Activated CD8-positive, alpha-beta memory T cell treated with anti-CD3 and anti-CD28 coated beads, Interleukin-2, amount 50 U/mL, for 1 hour (primary cell): ENCODE data around the gene EIPR1.
"Not testable (repeated sequence)": the region's sequence is repeated elsewhere in the genome, so short reads cannot be mapped to it uniquely, and the experiment has no call there.

Experiments
- DNase-seq: peaks from one replicate; pipeline ENCODE4 v3.0.0-alpha.2; 2020; ENCODE audit errors: extremely low read depth

The EIPR1 gene

DNA sequence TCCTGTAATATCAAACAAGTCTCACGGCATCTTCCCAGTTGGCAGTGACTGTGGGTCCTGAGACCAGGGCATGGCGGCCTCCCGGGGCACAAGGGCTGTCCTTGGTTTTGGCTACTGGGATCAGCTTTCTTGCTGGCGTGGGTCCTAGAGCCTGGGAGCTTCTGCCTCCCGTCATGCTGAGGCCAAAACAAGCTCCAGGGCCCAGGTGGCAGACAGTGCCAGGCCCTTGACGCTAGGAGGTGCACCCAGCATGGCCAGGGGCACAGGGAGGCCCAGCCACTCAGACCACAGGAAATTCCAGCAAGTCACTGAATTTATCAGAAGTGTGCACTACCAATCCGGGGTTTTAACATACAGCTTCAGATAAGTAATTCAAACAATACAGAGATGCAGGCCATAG lies 184.7 kb downstream of the EIPR1 start:
- DNase-seq: no peak

DNA sequence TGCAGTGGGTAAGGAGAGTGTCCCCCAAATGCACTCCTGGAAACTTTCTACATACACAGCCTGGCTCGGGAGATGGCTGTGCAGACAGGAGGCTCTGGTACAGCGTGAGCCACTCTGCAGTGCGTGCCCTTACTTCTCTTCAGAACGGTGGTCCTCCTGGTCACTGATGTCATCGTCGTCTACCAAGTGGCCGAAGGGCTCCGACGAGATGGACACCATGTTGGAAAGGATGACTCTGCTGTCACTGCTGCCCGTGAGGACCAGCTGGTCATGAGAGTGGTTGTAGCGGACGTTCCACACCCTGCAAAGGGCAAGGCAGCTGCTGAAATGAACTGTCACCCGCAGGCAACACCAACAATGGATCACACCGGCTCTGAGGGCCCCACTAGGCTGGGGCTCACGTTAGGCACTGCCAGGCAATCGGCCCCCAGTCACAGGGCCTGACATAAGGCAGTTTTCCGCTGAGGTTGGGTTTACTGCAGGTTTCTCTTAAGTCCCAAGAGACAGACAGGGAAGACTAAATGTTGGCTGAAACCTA lies 185.3 kb downstream of the EIPR1 start:
- no peak for DNase-seq

DNA sequence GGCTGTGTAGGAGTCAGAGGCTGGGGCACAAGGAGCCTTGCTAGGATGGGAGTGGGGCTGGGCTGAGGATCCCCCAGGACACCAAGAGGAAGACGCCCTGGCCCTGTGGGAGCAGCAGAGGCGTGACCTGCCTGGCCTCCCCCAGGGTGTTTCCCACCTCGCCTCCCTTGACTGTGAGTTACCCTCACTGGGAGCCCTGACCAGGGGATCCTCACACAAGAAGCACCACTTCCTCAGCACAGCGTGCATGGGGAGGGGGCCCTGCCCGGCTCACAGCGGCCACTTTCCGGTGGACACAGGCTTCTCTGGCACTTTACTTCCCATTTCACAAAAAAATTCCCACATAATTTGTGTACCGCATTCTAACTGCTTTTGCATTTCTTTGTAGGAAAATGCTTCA lies 187.7 kb downstream of the EIPR1 start:
- DNase-seq: no peak

DNA sequence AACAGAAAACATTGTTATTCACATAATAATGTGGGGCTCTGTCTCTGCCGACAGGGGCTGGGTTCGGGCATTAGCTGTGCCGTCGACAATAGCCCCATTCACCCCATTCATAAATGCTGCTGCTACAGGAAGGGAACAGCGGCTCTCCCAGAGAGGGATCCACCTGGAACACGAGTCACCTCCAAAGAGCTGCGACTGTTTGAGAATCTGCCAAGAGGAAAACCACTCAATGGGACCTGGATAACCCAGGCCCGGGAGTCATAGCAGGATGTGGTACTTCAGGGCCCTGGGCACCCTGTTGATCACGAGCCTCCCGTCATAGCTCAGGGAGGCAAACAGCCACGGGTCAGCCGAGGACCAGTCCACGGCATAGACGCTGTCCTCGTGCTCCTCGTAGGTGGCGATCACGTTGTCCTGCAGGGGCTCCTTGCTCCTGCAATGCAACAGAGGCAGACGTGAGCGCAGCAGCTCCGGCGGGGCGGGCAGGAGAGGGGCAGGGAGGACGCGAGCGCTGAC lies 188.5 kb downstream of the EIPR1 start:
- DNase-seq: no peak

DNA sequence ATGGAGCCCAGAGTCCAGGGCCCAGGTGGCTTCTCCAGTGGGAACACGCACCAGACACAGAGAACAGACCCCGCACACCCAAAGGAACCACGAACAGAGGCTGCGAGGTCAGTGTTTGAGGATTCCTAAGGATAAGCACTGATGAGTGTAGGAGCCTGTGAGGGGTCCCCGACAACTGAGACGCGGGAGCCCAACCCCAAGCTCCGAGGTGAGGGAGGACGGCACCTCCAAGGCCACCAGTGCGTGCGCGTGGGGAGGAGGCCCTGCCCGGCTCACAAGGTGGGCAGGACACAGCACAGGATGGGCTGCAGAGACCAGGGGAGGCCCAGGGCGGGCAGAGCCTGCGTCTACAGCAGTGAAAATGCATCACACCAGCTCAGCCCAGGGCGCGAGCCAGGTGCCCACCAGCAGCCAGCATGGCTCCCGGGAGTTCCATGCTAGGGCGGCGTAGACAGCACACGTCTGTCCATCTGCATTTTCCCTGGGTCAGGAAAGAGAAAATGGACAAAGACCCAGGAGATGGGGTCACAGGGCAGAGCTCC lies 189.1 kb downstream of the EIPR1 start:
- DNase-seq: no peak

DNA sequence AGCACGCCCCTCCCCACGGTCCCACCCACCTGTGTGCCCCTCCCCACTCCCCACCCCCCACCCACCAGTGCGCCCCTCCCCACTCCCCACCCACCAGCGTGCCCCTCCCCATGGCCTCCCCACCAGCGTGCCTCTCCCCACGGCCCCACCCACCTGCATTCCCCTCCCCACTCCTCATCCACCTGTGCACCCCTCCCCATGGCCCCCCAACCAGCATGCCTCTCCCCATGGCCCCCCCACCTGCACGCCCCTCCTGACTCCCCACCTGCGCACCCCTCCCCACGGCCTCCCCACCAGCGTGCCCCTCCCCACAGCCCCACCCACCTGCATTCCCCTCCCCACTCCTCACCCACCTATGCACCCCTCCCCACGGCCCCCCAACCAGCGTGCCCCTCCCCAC lies 190.2 kb downstream of the EIPR1 start:
- DNase-seq: no peak

DNA sequence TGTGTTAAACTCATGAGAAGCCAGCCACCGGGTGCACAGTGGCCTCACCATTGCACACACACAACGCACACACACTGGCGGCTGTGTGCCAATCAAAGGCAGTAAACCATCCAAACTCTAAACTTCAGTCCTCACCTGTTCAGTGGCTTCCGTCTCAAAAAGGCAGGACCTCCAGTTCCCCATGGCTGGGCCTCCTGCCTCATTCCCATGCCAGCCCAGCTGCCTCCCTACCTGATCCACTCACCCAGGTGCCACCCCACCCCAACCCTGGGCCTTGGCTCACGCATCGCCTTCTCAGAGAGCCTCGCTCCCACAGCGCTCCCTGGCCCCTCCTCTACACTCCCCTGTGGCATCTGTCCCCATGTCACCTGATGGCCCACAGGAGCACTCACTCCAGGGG lies 190.9 kb downstream of the EIPR1 start:
- DNase-seq: no peak

DNA sequence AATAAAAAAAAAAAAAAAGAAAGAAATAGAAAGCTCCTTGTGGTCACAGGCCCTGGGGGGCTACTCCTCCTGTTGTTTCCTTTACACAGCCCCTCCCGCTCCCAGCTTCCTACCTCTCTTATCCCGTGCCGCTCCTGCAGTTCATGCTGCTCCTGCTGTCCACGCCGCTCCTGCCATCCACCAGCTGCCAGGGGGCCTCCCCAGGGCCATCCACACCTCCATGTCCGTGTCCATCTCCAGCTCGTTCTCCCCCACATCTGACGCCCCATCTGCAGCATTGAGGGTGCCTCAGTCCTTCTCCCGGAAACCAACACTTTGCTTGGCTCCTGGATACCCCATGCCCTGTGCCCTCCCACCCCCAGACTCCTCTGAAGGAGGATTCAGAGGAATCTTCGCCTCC lies 191.7 kb downstream of the EIPR1 start:
- no peak for DNase-seq

DNA sequence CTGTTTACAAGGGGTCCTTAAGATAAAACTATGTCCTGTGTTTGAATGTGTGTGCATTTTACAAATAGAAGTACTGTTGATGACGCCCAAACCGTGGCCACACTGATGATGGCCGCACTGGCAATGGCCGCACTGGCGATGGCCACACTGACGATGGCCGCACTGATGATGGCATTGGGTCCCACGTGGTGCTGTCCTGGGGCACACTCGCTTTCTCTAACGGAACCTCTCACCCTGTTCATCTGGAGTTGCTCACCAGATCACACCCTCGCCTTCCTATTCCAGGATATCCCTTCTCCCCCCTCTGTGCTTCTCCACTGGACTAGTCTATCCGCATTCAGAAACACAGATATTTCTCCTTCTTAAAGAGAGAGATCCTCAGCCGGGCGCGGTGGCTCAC lies 192.4 kb downstream of the EIPR1 start:
- no peak for DNase-seq

DNA sequence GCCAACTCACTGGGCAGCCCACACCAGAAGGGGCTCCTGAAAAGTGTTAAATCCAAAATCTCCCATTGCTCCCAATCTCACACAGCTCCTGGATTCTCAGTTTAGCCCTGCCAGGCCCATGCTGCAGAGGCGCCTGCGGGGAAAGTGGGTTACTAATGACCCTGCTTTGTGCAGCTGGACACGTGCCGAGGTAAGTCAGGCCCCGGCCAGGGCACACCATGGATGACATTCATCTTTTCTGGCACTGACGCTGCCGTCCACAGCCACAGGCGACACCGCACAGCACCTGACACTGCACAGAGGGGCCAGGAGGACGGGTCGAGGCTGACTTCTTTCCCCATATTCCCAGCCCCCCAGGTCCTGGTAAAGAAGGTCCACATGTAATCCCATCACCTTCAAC lies 193.5 kb downstream of the EIPR1 start:
- DNase-seq: no peak

DNA sequence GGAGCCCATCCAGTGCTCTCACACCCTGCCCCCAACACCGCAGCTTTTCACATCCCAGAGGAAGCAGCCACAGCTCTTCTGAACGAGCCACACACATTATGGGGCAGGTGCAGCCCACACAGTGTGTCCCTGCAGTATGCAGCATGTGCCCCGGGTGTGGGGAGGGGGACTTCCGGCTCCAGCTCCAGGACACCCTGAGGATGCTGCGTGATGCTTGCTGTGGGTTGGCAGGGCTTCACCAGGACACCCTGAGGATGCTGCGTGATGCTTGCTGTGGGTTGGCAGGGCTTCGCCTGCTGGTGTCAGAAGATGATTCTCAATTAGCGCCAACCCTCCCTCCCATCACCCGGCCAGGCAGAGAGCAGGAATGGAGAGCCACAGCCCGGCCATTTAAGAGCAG lies 193.9 kb downstream of the EIPR1 start:
- no peak for DNase-seq

DNA sequence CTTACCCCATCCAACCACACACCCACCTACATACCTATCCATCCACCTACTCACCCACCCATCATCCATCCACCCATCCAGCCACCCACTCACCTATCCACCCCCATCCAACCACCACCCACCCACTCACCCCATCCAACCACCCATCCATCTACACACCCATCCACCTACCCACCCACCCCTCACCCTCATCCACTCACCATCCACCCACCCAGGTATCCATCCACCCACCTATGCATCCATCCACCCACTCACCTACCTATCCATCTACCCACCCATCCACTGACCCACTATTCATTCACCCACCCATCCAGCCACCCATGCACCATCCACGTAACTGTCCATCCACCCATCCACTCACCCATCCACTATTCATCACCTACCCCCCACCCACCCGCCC lies 194.8 kb downstream of the EIPR1 start:
- DNase-seq: no peak

DNA sequence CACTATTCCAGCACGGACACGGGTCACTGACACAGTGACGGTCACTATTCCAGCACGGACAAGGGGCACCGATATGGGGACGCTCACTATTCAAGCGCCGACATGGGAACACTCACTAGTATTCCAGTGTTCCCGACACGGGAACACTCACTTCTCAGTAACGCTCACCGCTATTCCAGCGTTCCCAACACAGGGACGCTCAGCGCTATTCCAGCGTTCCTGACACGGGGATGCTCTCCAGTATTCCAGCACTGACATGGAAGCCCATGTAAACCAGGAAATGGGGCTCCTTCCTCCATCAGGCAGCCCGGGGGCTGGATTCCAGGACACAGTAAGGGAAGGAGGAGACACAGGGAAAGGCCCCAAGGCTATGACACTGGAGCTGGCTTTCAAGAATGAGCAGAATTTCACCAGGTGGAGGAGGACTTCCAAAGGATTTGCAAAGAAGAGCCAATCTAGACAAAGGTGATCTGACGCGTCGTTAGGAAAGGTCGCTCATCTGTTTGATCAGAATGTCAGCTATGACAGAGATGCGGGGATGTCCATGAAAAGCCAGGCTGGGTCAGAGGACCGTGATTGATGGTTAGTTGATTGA lies 196.1 kb downstream of the EIPR1 start:
- DNase-seq: no peak

DNA sequence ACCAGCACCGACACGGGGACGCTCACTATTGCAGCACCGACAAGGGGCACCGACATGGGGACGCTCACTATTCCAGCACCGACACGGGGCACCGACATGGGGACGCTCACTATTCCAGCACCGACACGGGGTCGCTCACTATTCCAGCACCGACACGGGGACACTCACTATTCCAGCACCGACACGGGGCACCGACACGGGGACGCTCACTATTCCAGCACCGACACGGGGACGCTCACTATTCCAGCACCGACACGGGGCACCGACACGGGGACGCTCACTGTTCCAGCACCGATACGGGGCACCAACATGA lies 196.8 kb downstream of the EIPR1 start:
- not testable (repeated sequence) for DNase-seq

DNA sequence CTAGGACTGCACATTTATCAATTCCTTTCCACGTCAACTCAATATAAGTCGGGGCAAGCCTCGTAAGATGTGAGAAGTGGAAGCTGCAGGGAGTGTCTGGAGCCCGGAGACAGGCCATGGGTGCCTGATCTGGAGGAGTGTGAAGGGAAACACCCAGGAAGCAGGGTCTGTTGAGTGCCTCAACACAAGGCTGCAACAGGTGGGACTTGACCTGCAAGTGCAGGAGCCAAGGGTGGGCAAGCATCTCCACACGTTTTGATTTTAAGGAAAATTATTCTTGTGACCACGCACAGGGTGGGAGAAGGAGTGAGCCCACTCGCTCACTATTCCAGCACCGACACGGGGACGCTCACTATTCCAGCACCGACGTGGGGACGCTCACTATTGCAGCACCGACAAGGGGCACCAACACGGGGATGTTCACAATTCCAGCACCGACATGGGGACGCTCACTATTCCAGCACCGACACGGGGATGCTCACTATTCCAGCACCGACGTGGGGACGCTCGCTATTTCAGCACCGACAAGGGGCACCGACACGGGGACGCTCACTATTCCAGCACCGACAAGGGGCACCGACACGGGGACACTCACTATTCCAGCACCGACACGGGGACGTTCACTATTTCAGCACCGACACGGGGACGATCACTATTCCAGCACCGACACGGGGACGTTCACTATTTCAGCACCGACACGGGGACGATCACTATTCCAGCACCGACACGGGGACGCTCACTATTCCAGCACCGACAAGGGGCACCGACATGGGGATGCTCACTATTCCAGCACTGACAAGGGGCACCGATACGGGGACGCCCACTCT lies 197.3 kb downstream of the EIPR1 start:
- no peak for DNase-seq

DNA sequence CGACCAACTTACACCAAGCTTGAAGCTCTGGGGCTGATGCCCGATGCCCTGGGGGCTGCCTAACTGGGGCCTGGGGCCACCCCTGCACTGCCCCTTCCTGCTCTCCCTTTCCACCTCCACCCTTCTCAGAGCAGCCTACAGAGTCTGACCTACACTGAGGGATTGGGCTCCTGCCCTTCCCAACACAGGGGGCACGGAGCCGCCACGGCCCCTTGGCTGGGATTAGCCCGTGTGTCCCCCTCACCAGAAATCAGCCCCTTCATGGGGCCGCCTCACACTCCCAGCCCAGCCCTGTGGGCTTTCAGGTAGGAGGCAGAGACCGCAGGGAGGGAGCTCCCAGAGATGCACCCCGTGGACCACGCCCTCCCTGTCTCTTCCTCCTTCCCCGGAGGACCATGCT lies 198.0 kb downstream of the EIPR1 start:
- no peak for DNase-seq

DNA sequence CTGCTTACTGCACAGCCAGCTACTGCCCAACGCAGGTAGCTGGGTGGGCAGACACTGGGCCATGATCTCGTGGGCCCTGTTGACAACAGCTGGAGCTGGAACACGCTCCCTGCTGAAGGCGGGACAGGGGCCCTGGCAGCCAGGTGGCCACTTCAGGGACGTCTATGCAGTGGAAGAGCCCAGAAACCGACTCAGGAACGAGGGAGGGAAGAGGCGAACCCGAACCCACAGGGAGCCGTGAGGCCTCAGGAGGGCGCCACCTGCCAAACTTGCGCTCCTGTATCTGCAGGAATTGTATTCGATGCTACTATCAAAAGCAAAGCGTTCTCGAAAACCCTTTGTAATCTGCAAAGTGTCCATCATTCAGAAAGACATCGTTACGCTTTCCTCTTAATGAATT lies 198.4 kb downstream of the EIPR1 start:
- no peak for DNase-seq

DNA sequence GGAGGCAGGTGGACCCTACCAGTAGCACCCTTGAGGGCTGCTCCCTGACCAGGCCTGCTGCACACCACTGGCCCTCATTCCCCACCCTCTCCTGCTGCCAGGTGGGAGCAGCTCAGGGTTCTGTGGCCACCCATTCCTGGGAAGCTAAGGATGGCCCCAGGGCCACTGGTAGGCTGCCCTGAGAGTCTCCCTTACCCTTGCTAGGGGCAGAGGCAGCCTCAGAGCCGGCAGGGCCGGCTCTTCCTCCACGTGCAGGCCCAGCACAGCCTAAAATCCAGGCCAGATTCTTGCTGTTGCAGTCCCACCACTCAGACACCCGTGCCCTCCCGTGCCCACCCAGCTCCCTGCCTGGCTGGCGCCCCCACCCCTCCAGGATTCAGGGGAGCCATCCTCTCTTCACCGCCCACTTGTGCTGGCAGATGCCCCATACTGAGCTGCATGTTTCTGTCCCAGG lies 199.0 kb downstream of the EIPR1 start:
- DNase-seq: no peak

DNA sequence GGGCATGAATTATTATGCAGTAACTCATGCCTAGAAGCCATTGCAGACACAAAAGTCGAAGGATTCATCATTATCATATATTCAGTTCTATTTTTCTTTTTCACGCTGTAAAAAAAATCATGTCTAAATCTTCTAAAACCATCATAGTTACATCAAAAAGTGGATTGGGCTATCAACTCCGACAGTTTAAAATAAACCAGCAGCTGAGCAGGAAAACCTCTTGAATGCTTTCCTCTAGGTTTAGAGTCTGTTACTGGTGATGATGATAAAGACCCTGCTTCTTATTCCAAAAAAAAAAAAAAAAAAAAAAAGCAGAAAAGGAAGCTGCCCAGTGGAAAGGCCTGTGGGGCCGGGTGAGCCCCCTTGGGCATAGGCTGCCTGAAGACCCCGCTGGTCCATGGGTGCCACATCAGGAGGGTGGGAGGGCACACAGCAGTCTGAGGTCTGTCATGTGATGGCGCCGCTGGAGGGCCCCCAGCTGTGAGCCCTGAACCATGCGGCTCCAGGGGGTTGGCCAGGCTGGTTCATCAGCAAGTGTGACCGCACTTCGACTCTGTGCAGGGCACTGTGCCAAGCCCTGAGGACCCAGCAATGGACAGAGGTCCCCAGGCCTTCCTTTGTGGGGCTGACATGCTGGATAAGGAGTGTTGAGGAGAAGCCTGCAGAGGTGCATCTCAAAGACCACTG lies 199.6 kb downstream of the EIPR1 start:
- DNase-seq: no peak

DNA sequence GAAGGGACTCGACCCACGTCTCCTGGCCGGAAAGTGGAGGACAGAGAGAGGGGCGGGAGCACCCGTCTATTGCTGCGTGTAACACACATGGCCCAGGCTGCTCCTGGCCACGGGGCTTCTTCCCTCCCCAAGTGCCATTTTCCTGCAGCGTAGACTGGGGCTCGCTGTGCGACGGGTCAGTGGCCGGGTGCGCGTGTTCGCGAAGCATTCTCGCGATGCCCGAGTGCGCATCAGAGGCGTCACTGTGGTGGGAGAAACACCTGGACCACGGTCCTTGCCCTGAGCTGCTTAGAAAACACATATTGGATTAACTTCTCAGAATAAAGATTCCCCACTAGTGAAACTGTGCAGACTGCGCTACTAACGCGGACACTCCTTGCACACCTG lies 200.8 kb downstream of the EIPR1 start:
- DNase-seq: no peak

DNA sequence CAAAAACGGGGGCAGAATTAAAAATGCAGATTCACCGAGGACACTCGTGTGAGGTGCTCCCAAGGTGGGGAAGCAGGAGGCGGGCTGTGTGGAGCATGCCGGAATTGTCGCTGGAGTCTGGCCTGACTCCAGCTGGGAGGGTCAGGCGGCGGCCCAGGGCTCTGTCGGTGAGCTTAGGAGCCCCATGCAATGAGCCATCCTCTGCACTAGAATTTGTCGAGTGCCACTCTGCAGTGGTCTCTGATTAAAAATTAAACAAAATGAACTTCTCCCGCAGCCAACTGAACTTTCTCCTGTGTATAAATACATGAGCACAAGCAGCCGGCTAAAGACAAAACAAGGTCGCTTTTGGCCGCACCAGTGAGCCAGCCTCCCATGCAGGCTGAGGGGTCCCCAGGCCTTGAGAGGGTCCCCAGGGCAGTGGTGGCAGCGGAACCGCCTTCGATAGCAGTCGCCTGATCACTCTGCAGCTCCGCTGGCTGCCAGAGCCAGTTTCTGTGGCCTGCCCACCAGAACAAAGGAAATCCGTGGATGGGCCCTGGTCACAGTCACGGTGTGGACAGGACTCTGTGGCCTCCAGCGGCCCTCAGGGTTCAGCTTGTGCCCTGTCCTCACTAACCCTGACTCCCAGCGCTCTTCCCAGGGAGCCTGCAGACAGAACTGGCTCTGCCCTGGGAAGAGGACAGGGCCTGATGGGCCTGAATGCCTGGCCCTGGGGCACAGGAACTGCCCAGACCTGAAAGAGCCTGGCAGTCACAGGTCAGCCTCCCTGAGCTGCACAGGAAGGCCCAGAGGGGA lies 201.3 kb downstream of the EIPR1 start:
- DNase-seq: no peak

DNA sequence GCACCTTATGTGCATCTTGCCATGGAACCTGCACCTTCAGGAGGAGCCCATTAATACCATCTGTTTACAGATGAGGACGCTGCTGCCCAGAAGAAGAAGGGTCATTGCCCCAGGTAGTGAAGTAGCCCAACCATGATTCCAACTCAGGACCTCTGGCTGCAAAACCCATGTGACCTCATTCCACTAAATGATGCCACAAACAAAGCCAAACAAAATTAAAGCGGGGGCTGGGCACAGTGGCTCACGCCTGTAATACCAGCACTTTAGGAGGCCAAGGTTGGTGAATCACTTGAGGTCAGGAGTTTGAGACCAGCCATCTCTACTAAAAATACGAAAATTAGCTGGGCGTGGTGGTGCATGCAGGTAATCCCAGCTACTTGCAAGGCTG lies 202.1 kb downstream of the EIPR1 start:
- DNase-seq: no peak
